ENCODE data around the gene KRTAP3-1. TPM values are rescaled to one million over a fixed set of nuclear protein-coding genes. Genes with fewer than 3 reads are reported as not detected.
"Not testable (repeated sequence)": the region's sequence is repeated elsewhere in the genome, so short reads cannot be mapped to it uniquely, and the experiment has no call there.

KRTAP3-1 gene
- total RNA-seq, 1 donor, result not detected

DNA sequence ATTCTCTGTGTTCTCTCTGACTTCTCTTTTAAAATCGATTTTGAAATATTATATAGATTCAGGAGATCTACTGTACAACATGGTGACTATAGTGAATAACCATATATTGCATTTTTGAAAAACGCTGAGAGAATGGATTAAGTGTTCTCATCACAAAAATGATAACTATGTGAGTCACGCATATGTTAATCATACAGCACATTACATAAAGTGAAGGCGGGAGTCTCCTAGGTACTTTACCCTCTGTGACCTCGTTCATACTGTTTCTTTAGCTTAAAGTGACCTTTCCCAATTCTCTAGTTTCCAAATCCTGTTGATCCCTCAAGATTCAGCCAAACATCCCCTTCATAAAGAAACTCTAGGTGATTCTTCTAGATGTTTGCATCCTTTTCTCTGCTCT lies 6.1 kb downstream of the KRTAP3-1 start:
- no peak for DNase-seq (ENCODE audit: low read depth)
- no peak for TF ChIP-seq CTCF (IDR thresholded peaks at IDR 0.05; ENCODE audit: insufficient read depth, low read length)
- H3K4me3 ChIP-seq (ENCODE audit: low read depth, low read length), result no peak overlapping the region

DNA sequence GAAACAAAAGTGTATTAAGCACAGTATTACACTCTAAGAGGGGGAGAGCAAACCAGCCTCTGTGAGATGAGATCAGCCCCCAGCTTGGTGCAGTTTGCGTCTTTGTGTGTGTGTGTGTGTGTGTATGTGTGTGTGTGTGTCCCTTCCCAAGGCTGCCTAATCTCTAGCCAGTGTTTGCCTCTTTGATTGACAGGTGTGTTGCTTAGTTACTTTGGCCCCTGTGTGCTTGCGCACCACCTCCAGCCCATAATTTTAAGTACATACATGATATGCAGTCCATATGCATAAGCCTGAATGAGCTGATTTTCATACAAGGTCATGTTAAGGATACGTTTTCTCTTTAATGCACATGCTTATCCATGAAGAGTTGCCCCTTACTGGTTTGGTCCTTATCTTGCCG lies 7.1 kb downstream of the KRTAP3-1 start:
- no peak overlapping the region for H3K4me3 ChIP-seq (ENCODE audit: low read depth, low read length)
- TF ChIP-seq CTCF (IDR thresholded peaks at IDR 0.05; ENCODE audit: insufficient read depth, low read length), result no peak
- DNase-seq (ENCODE audit: low read depth), result no peak

DNA sequence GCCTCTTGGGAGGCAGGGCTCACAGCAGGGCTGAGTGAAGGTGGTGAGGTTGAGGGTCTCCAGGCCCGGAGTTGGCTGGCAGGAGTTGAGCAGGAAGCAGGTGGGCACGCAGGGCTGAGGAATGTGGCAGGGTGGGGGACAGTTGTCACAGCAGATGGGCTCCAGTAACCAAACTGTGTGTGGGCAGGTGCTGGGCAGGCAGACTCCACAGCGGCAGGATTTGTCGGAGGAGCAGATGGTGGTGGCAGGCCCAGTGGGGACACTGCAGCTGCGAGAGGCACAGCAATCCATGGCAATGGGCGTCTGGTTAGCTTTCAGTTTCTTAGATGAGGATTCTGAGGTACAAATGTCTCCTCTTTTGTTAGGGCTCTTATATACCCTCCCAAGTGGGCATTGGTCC lies 9.4 kb downstream of the KRTAP3-1 start, which contains the start of gene KRTAP3-2:
KRTAP3-2 (minus strand) TSS at position 344 of the 400 bp plus-strand sequence; CDS start at position 291, 53 bp downstream.
- not testable (repeated sequence) for H3K4me3 ChIP-seq (ENCODE audit: low read depth, low read length); DNase-seq (ENCODE audit: low read depth)

DNA sequence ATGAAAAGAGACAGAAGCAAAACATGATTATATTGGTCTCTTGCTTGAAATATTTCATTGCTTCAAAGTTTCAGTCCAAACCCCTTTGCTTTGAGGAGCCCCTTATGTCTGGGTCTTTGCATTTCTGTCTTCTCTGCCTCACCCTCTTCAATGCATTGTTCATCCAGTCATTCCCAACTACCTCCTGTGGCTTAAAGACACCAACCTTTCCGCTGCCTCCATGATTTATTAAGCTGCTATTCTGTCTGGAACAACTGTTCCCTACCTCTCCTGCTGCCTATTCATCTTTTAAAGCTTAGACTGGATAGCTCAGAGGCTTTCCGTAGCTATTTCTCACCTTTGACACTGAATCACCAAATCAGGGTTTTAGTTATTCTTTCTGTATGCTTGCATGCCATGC lies 11.6 kb downstream of the KRTAP3-1 start:
- DNase-seq (ENCODE audit: low read depth), result no peak
- no peak overlapping the region for H3K4me3 ChIP-seq (ENCODE audit: low read depth, low read length)
- no peak for TF ChIP-seq CTCF (IDR thresholded peaks at IDR 0.05; ENCODE audit: insufficient read depth, low read length)

DNA sequence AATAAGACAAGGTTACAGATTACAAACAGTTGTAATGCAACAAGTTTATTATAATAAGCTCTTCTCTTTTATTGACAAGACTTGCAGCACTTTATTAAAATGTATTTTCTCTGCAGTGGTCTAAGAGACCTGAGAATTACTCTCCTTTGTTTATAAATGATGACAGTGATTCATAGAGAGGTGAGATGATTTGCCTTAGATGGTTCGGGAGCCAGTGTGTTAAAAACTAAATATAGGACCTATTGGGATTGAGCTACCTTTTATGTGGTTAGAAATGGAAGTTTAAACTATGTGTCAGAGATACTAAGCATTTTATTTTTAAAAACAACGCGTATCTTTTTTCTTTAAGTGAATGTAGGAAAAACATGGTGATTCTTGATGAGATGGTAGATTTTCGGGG lies 12.1 kb downstream of the KRTAP3-1 start:
- TF ChIP-seq CTCF (IDR thresholded peaks at IDR 0.05; ENCODE audit: insufficient read depth, low read length), result no peak
- no peak for DNase-seq (ENCODE audit: low read depth)
- H3K4me3 ChIP-seq (ENCODE audit: low read depth, low read length), result no peak overlapping the region

- no peak for TF ChIP-seq CTCF (IDR thresholded peaks at IDR 0.05; ENCODE audit: insufficient read depth, low read length)
- DNase-seq (ENCODE audit: low read depth), result no peak
- no peak overlapping the region for H3K4me3 ChIP-seq (ENCODE audit: low read depth, low read length)
Observed at GRCh38 chr17:40995116-40995515, 13.8 kb downstream of the KRTAP3-1 start.

DNA sequence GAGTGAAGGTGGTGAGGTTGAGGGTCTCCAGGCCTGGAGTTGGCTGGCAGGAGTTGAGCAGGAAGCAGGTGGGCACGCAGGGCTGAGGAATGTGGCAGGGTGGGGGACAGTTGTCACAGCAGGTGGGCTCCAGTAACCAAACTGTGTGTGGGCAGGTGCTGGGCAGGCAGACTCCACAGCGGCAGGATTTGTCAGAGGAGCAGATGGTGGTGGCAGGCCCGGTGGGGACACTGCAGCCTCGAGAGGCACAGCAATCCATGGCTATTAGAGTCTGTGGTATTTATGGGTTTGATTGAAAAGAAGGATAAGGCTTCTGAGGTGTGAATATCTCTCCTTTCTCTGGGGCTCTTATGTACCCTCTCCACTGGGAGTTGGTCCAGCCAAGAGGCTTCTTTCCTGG lies 15.1 kb downstream of the KRTAP3-1 start, which contains the start of gene KRTAP3-3:
KRTAP3-3 (minus strand) TSS at position 326 of the 400 bp plus-strand sequence; CDS start at position 259, 67 bp downstream.
- TF ChIP-seq CTCF (IDR thresholded peaks at IDR 0.05; ENCODE audit: insufficient read depth, low read length), result no peak
- no peak for DNase-seq (ENCODE audit: low read depth)
- H3K4me3 ChIP-seq (ENCODE audit: low read depth, low read length), result no peak within 1 kb of the TSS
